HG02840 (cell line): Measurements from ENCODE around the gene CAB39.

ENCODE experiments used
- ATAC-seq: cut with Tn5 transposase; IDR thresholded peaks from one replicate; pipeline ENCODE4 v1.9.1; 2021; ENCODE audit warnings: mild to moderate bottlenecking, moderate library complexity, moderate number of reproducible peaks; ENCODE audit not compliant: unreplicated experiment, low FRiP score

The CAB39 gene

GRCh38 chr2:230748087-230748486, 35.4 kb downstream of the CAB39 start:
- ATAC-seq: no peak

DNA sequence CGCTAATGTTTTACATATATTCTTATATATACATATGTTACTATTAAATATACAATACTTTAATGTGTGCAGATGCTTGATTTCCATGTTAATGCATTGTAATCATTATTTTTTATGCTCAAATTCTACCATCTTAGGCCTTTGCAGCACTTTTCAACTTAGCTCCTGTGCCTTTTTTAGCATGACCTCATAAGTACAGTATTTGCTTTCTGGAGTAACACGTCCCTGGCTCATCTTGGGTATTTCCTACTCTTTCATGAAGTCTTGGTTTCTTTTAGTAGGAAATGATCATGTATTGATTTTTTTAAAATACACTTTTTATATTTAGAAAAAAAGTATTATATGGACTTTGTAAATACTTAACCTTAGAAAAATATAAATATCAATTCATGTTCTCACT, 36.5 kb downstream of the CAB39 start:
- ATAC-seq: no peak

DNA sequence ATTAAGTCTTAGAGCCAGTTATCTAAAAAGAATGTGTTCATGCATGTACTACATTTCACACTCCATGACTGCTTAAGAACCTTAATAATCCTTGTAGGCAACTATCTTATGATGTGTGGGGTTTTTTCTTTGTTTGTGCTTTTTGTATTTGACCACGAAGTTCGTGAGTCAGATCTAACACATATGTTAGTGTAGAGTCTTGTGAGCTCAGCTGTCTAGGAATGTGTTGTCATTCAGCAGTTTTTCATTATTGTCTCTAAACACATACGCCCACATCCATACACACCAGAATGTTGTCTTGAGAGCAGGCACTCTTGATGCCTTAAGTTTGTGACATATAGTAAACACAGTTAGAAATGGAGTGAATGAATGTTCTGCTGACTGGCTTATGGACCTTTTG, 38.4 kb downstream of the CAB39 start:
- no peak for ATAC-seq

DNA sequence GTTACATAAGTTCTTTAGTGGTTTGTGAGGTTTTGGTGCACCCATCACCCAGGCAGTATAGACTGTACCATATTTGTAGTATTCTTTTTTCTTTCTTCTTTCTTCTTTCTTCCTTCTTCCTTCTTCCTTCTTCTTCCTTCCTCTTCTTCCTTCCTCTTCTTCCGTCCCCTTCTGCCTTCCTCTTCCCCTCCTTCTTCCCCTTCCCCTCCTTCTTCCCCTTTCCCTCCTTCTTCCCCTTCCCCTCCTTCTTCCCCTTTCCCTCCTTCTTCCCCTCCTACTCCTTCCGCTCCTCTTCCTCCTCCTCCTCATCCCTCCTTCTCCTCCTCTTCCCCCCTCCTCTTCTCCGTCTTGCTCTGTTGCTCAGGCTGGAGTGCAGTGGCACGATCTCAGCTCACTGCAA, 41.6 kb downstream of the CAB39 start:
- ATAC-seq: no peak

GRCh38 chr2:230757476-230757875, 44.8 kb downstream of the CAB39 start:
- no peak for ATAC-seq

GRCh38 chr2:230758566-230759480, 46.2 kb downstream of the CAB39 start:
- no peak for ATAC-seq

GRCh38 chr2:230759481-230760167, 47.0 kb downstream of the CAB39 start:
- no peak for ATAC-seq

- no peak for ATAC-seq
Measured at GRCh38 chr2:230761704-230762103, 49.1 kb downstream of the CAB39 start.

- ATAC-seq: no peak
Measured at GRCh38 chr2:230762317-230762896, 49.8 kb downstream of the CAB39 start.

GRCh38 chr2:230764346-230764745, 51.7 kb downstream of the CAB39 start:
- ATAC-seq: no peak

DNA sequence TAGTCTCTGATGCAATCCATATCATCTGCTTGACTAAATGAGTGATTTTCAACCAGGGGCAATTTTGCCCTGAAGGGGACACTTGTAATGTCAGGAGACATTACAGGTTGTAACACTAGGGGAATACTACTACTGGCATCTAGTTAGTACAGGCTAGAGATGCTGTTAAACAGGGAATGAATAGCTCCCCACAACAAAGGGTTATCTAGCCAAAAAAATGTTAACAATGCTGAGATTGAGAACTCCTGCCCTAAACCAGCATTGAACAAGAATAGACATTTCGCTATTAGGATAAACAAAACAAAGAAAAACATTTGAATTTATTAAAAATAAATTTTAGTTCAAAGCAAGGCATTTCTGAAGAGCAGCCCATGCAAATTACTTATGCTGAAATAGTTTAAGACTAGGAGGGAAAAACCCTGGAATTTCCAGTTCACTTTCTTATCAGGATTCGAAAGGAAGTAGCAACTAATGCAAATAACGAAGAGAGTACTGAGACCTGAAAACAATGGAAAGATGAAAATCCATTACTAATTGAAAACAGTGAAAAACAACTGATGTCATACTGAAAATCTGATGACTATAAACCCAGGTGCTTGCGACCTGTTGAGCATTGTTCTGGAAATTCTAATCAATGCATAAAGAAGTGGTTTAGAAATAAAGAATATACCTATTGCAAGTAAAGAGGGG, 53.1 kb downstream of the CAB39 start:
- no peak for ATAC-seq

GRCh38 chr2:230767862-230768388, 55.3 kb downstream of the CAB39 start:
- no peak for ATAC-seq

GRCh38 chr2:230770804-230771203, 58.2 kb downstream of the CAB39 start:
- ATAC-seq: no peak

DNA sequence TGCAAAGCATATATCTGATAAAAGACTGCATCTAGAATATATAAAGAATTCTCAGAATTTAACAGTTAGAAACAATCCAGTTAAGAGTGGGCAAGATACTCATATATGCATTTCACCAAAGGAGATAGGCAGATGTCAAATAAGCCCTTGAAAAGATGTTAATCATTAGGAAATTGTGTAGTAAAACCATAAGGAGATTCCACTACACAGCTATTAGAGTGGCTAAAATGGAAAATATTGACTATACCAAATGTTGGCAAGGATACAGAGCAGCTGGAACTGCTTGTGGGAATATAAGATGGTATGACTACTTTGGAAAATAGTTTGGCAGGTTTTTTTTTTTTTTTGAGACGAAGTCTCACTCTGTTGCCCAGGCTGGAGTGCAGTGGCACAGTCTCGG, 59.5 kb downstream of the CAB39 start:
- ATAC-seq: no peak

- ATAC-seq: no peak
Measured at GRCh38 chr2:230773039-230773773, 60.6 kb downstream of the CAB39 start.

DNA sequence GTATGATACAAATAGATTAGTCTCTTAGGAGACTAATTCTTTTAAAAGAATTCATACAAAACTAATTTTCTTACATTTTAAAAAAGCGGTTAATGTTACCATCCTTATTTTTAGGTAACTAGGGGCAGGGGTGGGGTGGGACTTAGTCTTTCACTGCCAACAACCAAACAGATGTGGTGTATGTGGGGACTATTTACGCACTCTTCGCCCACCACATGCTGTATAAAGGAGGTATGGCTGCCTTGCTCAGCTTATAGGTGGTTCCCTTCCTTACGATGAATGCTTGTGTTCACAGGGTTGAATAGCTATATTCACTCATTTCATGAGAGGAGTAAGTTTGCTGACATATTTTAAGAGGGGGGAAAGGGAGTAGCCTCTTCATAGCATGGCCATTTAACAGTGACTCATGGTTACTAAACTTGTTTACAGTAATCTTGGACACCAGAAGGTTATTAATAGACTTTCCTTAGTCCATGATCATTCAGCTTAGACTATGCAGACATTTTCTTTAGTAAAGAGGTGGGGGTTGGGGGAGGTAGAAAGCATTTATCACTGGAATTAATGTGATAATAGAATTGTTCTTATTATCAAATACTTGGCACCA, 61.8 kb downstream of the CAB39 start:
- no peak for ATAC-seq

GRCh38 chr2:230775737-230776136, 63.1 kb downstream of the CAB39 start:
- no peak for ATAC-seq

GRCh38 chr2:230777721-230778120, 65.1 kb downstream of the CAB39 start:
- no peak for ATAC-seq

DNA sequence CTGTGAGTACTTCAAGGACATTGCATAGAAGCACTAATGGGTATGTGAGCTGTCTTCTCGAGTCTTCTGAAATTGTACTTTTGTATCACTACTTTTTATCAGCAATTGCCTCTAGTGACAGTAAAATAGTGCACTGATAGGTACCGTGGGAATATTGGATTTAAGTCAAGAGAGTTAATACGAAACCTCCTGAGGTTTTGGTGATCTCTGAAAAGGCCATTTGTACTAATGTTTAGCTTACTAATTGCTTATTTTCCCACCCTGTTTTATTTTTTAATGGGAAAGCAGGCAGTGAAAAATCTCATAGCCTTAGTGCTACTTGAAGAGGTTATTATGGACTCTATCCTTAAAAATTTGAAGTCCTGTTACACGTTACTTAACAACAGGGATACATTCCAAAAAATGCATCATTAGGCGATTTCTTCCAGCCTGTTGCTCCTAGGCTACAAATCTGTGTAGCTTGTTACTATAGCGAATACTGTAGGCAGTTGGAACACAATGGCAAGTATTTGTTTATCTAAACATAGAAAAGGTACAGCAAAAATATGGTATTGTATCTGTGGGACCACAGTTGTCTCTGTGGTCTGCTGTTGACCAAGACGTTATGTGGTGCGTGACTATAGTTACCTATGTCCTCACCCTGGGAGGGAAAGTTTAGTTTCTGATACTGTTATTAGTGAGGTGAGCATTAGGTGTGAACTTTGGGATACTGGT, 65.9 kb downstream of the CAB39 start:
- no peak for ATAC-seq
